Activated gamma-delta T cell (primary cell): ENCODE results near the gene SEC16A.

Source experiments
- DNase-seq: peaks from one replicate; lab custom pipeline; 2025; lab: John Stamatoyannopoulos, UW
- total RNA-seq, 2 donors: gene quantifications; one replicate each; lab custom pipeline; 2026; lab: John Stamatoyannopoulos, UW

SEC16A gene
- total RNA-seq, result 150 to 169 reads per million in 2 donors

- DNase-seq, result peak; percentile 100
These were observed at the start of gene SEC16A for GRCh38 chr9:136482793-136483588. Gene SEC16A, minus strand, starts transcription at chr9:136483040. Its CDS starts 5,425 bp downstream, at chr9:136477615.

GRCh38 chr9:136531904-136532798 lies 49.3 kb upstream of the SEC16A start:
- DNase-seq, result no peak

DNA sequence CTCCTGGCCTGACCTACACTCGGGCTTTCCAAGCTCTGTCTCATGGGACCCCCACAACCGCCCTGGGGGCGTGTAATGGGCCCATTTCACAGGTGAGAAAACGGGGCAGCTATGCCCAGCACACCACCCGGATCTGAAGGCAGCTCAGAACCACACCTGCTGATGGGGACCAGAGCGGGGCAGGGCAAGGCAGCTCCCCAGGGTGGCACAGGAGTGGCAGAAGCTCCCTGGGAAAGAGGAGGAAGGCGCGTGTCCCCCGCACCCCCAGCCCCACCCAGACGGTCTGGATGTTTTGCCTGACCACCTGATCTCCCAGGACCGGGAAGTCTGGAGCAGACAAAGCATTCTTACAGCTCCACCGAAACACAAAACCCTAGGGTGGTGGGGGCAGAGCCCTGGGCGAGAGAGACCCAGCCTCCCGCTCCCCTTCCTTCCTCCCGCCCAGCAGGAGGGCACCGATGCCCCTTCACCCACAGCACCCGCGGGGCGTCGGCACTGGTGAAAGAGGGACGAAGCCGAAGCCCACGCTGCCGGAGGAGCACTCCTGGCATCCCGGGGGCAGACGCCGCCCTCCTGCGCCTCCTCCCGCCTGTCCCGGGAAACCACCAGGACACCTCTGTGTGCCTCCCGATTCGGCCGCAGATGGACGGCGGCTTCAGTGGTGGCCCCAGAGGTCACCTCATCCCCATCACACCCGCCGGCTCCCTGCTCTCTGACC lies 48.5 kb upstream of the SEC16A start:
- no peak for DNase-seq

DNA sequence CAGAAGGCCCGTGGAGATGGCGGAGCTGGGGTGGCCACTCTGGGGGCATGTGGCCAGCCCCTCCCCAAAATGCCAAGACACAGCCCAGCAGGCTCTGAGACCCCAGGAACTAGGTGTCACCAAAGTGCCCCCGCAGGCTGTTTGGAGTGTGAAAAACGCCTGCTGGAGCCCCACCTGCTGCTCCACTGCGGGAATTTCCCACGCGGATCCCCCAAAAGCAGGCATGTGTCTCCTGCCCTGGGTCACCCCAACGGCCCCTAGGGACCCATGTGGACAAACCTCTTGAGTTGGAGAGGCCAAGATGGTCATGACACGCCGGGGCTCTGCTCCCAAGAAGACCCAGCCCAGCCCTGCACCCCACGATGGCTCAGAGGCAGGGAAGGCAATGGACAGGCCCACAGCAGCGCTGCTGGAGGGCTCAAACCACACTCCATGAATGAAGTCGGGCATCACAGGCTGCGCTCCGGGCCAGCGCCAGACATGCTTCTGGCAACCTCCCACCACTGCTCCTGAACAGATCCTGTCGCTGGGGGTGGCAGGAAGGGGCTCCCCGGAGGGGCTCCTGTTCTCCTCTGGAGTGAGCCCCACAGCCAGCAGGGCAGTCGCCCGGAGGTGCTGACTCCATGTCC lies 47.7 kb upstream of the SEC16A start:
- no peak for DNase-seq

DNA sequence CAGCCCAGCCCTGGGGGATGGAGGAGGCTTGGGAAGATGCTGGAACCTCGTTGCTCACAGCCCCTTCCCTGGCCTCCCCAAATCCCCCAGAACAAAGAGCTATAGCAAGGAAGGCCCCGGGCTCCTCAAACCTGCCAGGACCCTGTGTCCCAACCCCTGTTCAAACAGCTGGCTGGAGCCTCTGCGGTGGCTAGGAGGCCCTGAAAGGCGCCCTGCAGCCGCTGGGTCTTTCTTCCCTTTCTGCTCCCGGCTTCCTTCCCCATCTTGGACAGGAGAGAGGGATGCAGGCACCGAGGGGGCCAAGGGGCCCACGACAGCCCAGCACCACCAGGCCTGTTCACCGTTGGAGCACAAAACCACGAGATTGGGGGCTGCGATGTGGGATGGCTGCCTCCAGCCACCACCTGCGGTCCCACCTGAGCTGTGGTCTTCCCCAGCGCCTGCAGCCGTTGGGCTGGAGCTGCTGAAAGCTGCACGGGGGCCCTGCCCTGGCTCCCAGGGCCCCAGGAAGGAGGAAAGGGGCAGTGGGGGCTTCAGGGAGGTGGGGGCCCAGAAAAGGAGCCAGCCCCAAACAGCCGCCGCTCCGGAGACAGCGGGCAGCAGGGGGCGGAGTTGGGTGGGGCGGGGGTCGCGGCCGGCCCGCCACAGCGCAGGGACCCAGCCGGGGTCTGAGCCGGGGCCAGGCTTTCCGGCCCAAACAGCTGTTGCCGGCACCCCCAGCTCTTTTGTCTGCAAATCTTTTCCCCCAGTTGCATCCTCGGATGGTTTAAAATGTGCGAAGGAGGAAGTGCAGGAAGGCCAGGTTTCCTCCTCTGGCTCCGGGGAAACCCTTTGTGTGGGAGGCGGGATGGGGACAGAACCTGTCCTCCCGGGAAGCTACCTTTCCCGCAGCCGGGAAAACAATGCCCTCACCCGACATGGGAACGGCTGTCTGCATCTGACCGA lies 46.9 kb upstream of the SEC16A start:
- no peak for DNase-seq

DNA sequence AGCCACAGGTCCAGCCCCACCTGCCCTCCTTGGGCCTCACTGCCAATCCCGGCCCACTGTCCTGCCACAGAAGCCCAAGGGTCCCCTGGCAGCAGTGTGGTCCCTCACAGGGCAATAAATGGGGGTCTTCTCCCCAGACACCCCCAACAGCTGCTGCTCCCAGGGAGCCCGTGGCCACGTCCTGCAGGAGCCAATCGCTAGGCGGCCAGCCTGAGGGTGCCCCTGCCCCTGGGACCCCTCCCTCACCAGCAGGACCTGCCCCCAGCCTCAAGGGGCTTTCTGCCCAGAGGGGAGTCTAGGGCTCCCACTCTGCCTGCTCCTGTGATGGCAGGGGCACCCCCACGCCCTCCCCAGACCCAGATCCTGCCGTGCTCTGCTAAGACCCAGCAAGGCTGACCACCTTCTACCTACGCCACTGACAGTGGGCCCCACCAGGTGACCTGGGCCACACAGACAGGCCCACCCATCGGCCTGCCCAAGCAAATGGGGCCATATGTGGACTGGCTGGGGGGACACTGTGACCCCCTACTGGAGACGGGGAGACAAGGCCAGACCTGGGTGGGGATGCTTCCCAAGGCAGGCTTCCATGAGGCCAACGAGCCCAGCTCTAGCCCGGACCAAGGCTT lies 46.0 kb upstream of the SEC16A start:
- no peak for DNase-seq

- no peak for DNase-seq
These were observed 45.2 kb upstream of the SEC16A start for GRCh38 chr9:136527721-136528710.

GRCh38 chr9:136527131-136527530 lies 44.3 kb upstream of the SEC16A start:
- DNase-seq, result no peak

GRCh38 chr9:136526625-136527066 lies 43.8 kb upstream of the SEC16A start:
- no peak for DNase-seq

DNA sequence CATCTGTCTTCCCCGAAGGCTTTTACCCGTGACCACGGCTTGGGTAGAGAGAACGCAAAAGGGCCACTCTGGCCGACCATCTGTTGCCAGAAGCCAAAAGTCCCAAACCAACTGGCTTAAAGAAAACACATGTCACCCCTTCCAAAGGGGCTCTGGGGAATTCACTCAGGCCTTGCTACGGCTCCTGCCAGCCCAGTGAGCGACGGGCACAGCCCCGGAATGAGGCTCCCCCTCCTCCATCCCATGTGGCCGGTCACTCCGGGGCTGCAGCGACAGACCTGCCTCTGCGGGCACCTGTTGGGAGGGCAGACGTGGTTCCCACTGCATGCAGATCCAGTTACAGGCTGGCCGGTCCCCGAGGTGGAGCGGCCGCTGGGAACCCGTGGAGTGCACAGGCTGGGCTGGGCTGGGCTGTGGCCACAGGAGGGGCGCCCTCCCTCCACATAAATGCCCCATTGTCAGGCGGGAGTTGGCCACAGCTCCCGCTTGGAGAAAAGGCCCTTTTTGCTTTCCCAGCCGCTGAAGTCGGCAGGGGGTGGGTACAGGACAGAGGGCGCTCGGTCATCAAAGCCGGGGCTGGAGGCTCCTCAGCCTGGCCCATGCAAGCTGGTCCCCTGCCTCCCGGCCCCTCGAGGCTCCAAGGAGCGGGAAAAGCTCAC lies 43.1 kb upstream of the SEC16A start:
- no peak for DNase-seq

GRCh38 chr9:136525207-136525606 lies 42.4 kb upstream of the SEC16A start:
- no peak for DNase-seq

DNA sequence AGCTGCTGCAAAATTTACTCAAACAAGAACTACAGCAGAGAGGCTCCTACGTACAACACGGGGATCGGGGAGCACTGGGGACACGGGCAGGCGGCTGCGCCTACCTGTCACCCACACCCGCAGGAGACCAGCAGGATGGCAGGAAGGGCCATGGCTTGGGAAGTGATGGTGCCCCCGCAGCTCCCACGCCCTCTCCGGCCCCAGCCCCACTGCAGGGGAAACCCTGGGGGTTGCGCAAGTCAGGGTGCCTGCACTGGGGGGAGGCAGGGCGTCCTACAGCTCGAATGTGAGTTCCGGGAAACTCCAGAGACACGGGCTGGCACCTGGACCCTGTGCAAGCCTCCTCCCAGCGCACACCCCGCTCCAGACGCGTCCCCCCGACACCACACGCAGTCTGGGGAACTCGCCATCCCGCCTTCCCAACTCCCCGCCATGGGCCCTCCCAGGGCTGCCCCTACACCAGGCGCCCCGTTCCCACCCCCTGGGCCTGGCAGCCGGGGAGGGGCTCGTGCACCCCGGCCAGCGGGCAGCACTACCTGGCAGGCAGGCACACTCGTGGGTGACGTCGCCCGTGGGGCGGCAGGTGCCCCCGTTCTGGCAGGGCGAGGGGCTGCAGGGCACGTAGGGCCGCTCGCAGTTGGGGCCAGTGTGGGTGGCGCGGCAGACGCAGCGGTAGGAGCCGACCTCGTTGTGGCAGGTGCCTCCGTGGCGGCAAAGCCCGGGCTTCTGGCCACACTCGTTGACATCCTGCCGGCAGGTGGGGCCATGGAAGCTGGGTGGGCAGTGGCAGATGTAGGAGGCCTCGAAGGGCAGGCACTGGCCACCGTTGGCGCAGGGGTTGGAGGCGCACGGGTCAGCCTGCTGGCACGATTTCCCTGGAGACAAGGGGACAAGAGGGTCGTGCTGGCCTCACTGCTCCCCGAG lies 39.7 kb upstream of the SEC16A start:
- no peak for DNase-seq

DNA sequence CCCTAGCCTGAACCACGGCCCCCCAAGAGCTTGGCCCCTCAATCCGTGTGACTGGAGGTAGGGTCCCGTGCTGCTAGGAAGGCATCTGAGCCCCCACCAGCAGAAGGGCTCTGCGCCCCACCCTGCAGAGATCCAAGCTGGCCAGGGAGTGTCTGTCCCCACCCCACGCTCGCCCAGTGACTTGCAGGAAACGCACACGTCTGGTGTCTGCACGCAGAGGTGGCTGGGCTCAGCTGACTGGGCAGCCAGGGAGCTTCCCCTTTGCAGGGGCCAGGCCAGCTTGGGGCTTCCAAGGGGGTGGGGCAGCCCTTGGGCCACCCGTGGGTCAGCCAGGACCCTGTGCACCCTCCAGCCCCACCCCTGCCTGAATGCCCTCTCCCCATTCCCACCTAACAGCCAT lies 38.7 kb upstream of the SEC16A start:
- DNase-seq, result no peak

GRCh38 chr9:136520053-136520540 lies 37.3 kb upstream of the SEC16A start:
- no peak for DNase-seq

GRCh38 chr9:136519263-136520052 lies 36.6 kb upstream of the SEC16A start:
- DNase-seq, result no peak

- DNase-seq, result no peak
These were observed 35.8 kb upstream of the SEC16A start for GRCh38 chr9:136518623-136519022.
